NCI-H2029 treated with DMSO at 0.1 percent for 48 hours (cell line): ENCODE measurements around the gene ESR2.
"Not testable (repeated sequence)": the region's sequence is repeated elsewhere in the genome, so short reads cannot be mapped to it uniquely, and the experiment has no call there.

Source experiments
- DNase-seq: peaks from one replicate; lab custom pipeline; 2025; lab: John Stamatoyannopoulos, UW

ESR2 gene

GRCh38 chr14:64220466-64220865 lies 73.7 kb downstream of the ESR2 start:
- no peak for DNase-seq

DNA sequence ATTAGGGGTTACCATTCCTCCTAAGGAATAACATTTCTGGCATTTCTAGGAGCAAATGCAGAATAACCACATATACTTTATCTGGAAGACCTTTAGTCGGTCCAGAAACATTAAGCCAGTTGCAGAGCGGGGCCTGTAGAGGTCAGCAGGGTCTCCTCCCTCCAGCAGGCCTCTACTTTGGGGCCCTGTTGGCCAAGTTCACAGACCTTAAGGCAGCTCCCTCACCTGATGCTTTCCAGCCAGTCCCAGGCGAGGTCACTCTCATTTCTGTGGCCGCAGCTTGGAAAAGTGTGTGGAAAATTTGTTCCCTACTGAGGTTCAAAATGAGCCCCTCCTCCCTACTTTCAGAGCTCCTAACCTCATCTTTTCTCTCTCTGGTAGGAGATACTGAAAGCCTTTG lies 74.1 kb downstream of the ESR2 start:
- DNase-seq, result no peak

- DNase-seq, result no peak
These were observed 75.6 kb downstream of the ESR2 start for GRCh38 chr14:64218344-64219240.

- no peak for DNase-seq
These were observed 76.3 kb downstream of the ESR2 start for GRCh38 chr14:64217834-64218233.

DNA sequence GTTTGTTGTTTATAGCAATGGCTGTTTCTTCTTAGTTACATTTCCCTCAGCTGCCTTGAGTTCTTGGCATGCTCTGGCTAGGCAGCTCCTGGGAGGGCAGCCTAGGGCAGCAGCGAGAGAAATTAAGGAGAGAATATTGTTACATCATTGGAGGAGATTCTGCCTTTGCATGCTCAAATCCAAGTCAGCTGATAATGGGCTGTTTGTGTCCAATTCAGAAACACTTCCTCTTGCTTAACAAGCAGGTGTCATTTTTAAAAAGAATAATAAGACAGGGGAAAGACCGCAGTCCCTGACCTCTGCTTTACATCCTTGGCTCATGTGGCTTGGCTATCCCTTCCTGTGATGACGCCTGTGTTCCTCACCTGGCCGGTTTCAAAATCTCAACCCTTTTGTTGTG lies 76.9 kb downstream of the ESR2 start:
- DNase-seq, result no peak

DNA sequence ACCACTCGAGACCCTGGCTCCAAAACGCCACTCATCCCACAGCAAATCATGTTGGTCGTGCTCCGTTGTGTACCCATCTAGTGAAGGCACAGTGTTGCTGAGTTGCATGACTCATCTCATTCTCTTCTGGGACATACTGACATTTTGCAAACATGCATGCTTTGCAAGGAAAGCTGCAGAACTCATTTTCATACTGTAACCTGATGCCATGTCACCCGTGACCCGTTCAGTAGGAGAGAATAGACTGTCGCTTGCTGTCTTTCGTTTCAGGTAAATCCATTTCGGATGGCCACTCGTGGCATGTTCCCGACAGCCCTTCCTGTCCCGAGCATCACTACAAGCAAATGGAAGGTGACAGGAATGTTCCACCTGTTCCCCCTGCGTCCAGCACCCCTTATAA lies 78.2 kb downstream of the ESR2 start:
- DNase-seq, result no peak

DNA sequence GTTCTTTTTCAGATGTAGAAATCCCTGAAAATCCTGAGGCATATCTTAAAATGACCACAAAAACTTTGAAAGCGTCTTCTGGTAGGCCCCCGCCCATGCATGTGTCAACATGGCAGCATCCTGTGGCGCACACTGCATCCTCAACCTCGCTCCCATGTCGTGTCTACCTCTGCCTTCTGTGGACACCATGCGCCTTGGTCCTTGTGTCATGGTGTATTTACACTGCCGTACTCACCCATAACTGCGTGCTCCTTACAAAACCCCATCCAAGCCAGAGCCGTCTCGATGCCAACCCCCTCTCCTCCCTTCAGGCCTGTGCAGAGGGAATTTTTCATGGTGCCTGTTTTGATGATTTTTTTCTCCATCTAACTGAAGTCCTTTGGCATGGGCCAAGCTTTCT lies 78.9 kb downstream of the ESR2 start:
- no peak for DNase-seq

GRCh38 chr14:64213853-64214570 lies 80.2 kb downstream of the ESR2 start:
- no peak for DNase-seq

GRCh38 chr14:64213086-64213485 lies 81.1 kb downstream of the ESR2 start:
- DNase-seq, result no peak

GRCh38 chr14:64212666-64213065 lies 81.5 kb downstream of the ESR2 start:
- no peak for DNase-seq

- DNase-seq, result not testable (repeated sequence)
These were observed 83.3 kb downstream of the ESR2 start for GRCh38 chr14:64210912-64211311.

DNA sequence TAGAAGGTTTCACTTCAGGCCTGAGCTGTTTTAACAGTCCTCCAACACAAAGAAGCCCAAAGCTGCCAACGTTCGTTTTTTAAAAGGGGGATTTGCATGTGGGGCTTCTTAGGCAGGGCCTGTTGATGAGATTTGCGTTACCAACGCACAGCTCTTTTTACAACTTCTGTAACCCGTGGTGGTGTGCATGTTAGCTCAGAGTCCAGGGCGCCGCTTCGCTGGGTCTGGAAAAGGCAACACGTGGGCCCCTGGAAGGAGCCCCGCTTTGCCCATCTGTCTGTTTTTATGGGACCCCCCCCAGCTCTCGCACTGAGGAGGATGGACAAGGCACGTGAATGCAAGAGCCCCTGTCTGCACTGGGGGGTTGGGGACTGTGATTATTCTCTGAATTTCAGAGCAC lies 84.0 kb downstream of the ESR2 start:
- no peak for DNase-seq

DNA sequence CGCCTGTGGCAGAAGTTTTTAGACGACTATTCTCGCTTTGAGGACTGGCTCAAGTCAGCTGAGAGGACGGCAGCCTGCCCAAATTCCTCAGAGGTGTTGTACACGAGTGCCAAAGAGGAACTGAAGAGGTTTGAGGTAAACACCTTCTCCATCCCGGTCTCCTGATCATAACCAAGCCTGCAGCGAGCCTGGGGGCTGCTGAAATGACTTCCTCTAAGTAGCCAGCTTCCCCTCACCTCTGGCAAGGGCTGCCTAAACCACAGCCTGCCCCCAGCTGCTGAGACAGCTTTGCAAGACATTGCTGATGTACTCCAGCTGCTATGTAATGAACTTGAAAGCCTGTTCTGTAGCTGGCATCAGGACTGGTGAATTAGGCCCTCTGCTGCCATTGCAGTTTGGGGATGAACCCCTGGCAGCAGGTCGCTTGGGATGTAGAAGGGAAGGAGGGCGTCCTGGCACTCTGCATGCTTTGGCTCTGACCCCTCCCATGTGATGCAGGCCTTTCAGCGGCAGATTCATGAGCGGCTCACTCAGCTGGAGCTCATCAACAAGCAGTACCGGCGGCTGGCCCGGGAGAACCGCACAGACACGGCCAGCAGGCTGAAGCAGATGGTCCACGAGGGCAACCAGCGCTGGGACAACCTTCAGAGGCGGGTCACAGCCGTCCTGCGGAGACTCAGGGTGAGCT lies 84.6 kb downstream of the ESR2 start:
- no peak for DNase-seq

DNA sequence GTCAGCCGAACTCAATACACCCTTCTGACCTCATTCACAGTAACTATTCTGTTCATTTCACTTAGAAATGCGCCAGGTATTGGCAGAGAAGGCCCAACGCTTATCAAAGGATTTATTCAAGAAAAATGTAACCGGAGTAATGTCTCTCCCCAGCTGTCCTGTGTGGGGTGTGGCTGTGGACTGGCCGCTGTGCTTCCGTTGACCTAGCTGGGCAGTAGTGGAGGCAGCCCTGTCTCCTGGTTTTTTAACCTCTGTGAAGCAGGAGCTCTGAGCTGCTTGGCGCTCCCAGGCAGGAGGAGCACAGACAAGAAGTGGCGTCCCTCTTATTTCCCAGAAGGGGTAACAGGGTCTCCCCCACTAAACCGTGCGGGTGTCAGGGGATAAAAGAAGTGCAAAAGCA lies 85.2 kb downstream of the ESR2 start:
- no peak for DNase-seq

DNA sequence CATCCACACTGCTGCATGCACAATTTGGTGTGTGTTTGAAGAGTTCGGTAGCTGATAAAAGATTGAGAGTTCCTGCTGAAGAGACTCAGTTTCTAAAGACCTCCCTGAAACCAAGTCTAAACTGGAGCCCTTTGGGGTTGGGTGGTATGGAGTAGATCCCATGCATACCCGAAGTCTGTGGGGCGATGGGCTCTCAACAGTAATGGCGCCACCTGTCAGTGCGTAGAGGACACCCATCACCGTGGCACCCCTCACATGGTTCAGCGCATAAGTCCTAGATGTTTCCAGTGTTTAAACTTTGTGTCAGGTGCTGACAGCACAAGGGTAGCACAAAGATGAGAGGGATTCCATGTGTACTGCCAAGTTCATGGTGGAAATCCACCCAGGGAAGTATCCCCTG lies 85.9 kb downstream of the ESR2 start:
- DNase-seq, result no peak

- no peak for DNase-seq
These were observed 90.7 kb downstream of the ESR2 start for GRCh38 chr14:64203366-64204006.

GRCh38 chr14:64202716-64203115 lies 91.5 kb downstream of the ESR2 start:
- no peak for DNase-seq

DNA sequence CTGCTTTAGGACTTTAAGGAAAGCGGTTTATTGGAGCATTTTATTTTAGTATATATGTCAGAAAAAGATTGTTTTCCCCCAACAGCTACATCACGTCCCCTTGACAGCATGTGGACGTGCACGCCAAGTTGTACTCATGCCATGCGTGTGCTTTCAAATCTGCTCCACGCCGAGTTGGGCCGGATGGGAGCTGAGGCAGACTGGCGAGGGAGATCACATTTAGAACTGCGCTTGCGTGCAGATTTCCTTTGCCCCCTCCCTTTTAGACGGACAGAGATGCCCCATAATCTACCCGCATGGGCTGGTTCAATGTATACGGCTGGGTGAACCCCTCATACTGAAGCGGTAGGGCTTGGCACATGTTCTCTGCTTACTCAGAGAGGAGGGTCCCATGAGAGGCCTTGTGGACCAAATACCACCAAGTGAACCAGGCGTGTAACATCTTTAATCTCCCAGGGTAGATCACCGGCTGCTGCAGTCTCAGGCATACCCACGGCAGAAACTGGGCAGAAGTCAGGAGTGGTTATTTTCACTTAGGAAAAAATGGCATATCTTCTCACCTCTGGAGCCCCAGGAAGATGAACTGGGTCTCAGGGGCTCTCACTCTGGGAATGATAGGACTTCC lies 92.1 kb downstream of the ESR2 start:
- no peak for DNase-seq

GRCh38 chr14:64201296-64201695 lies 92.9 kb downstream of the ESR2 start:
- DNase-seq, result no peak

DNA sequence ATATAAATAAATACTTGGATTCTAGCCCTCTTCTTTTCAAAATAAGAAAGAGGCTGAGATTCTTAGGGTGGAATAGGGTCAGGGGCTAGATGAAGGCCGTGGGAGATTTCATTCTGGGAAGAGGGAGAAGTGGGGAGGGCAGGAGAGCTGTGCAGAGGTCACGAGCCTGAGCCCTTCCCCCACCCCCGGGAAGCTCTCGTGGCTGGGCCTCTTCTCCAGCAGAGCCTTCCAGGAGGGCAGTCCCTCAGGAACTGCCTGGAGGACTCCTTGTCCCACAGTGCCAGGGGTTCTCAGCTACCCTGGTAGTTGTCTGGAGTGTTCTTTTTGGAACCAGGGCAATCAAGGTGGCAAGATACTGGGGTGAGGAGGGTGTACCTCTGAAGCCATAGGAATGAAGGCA lies 94.0 kb downstream of the ESR2 start:
- DNase-seq, result no peak

GRCh38 chr14:64198486-64198885 lies 95.7 kb downstream of the ESR2 start:
- DNase-seq, result no peak

- no peak for DNase-seq
These were observed 96.2 kb downstream of the ESR2 start for GRCh38 chr14:64197996-64198395.
